CD14-positive monocyte (primary cell): ENCODE data around the gene PRKACG. TPM values are rescaled to one million over a fixed set of nuclear protein-coding genes. Genes with fewer than 3 reads are reported as not detected.

Experiments
- DNase-seq, 3 donors: peaks; one replicate each; pipeline ENCODE4 v3.0.0-alpha.2; 2011 to 2022
- H2AFZ ChIP-seq: 2 replicates; pipeline ENCODE4 v1.6.0; 2012; ENCODE audit warnings: mild to moderate bottlenecking, low read depth, low read length, inconsistent platforms; ENCODE audit not compliant: insufficient read depth, poor library complexity, severe bottlenecking
- H3K27ac ChIP-seq, 2 donors: 1 replicate in 1 of 2; 2 replicates in 1 of 2; pipeline ENCODE4 v1.5.1; 2012 to 2013; ENCODE audit warnings: low read length in 2 of 2, control low read depth in 1 of 2, inconsistent platforms in 1 of 2, low read depth in 1 of 2, mild to moderate bottlenecking in 1 of 2
- H3K27me3 ChIP-seq, 2 donors: one replicate each; pipeline versions ENCODE4 v1.6.0 to v1.6.1; 2011 to 2013; ENCODE audit warnings: low read length in 2 of 2; ENCODE audit not compliant: control insufficient read depth in 2 of 2, insufficient read depth in 2 of 2
- H3K36me3 ChIP-seq, 2 donors: replicated peaks in 1 of 2; 1 replicate in 1 of 2; 2 replicates in 1 of 2; pipeline versions ENCODE4 v1.5.1 to v1.6.1; 2012 to 2013; ENCODE audit warnings: low read length in 2 of 2, control low read depth in 1 of 2, inconsistent platforms in 1 of 2, mild to moderate bottlenecking in 1 of 2; ENCODE audit not compliant: insufficient read depth in 2 of 2, control insufficient read depth in 1 of 2
- H3K4me1 ChIP-seq, 2 donors: 1 replicate in 1 of 2; 2 replicates in 1 of 2; pipeline versions ENCODE4 v1.5.1 to v1.6.1; 2012 to 2013; ENCODE audit warnings: low read length in 2 of 2, control low read depth in 1 of 2, inconsistent platforms in 1 of 2, mild to moderate bottlenecking in 1 of 2, moderate library complexity in 1 of 2; ENCODE audit not compliant: insufficient read depth in 2 of 2, control insufficient read depth in 1 of 2
- H3K4me2 ChIP-seq: replicated peaks from 2 replicates; pipeline ENCODE3; 2012; ENCODE audit warnings: low read length, moderate library complexity, mild to moderate bottlenecking; ENCODE audit not compliant: poor library complexity, severe bottlenecking; ENCODE audit errors: extremely low read depth
- H3K4me3 ChIP-seq, 3 experiments: fragments of 200-600 bp in 1 of 3; sonication (generic) in 1 of 3; replicated peaks in 1 of 3; 1 replicate in 2 of 3; 2 replicates in 1 of 3; pipeline ENCODE4 v1.5.1; 2011 to 2013; ENCODE audit warnings: low read length in 3 of 3, mild to moderate bottlenecking in 3 of 3, control low read depth in 2 of 3, low read depth in 2 of 3, inconsistent platforms in 1 of 3, moderate library complexity in 1 of 3
- H3K79me2 ChIP-seq: 2 replicates; pipeline ENCODE4 v1.6.0; 2012; ENCODE audit warnings: mild to moderate bottlenecking, control low read depth, inconsistent platforms, low read length, moderate library complexity; ENCODE audit not compliant: insufficient read depth
- H3K9ac ChIP-seq: 2 replicates; pipeline ENCODE4 v1.6.0; 2017; ENCODE audit warnings: low read length, mild to moderate bottlenecking; ENCODE audit not compliant: insufficient read depth, poor library complexity, severe bottlenecking
- H3K9me3 ChIP-seq, 2 donors: replicated peaks in 1 of 2; 1 replicate in 1 of 2; 2 replicates in 1 of 2; pipeline versions ENCODE4 v1.5.1 to v1.6.1; 2012 to 2013; ENCODE audit warnings: low read length in 2 of 2, control low read depth in 1 of 2; ENCODE audit not compliant: control insufficient read depth in 1 of 2, insufficient read depth in 1 of 2
- H4K20me1 ChIP-seq: 2 replicates; pipeline ENCODE4 v1.6.0; 2012; ENCODE audit warnings: mild to moderate bottlenecking, low read length, control low read depth, moderate library complexity; ENCODE audit not compliant: insufficient read depth
- H3K27ac Mint-ChIP-seq, 7 donors: one replicate each; pipeline ENCODE4 v1.8.0; 2020; ENCODE audit warnings: mild to moderate bottlenecking in 7 of 7, mixed read lengths in 7 of 7, moderate library complexity in 6 of 7, inconsistent platforms in 2 of 7
- H3K27me3 Mint-ChIP-seq, 3 donors: one replicate each; pipeline ENCODE4 v1.8.0; 2021 to 2022; ENCODE audit warnings: low read depth in 3 of 3, mild to moderate bottlenecking in 3 of 3, mixed read lengths in 3 of 3, moderate library complexity in 3 of 3, inconsistent platforms in 1 of 3
- H3K36me3 Mint-ChIP-seq, 2 donors: one replicate each; pipeline ENCODE4 v1.8.0; 2020; ENCODE audit warnings: mixed read lengths in 2 of 2, inconsistent platforms in 1 of 2, mild to moderate bottlenecking in 1 of 2
- H3K4me1 Mint-ChIP-seq: one replicate; pipeline ENCODE4 v1.8.0; 2020; ENCODE audit warnings: mild to moderate bottlenecking, mixed read lengths
- H3K4me3 Mint-ChIP-seq, 2 donors: one replicate each; pipeline ENCODE4 v1.8.0; 2020; ENCODE audit warnings: mild to moderate bottlenecking in 2 of 2, mixed read lengths in 2 of 2, moderate library complexity in 1 of 2
- H3K9me3 Mint-ChIP-seq, 7 donors: one replicate each; pipeline ENCODE4 v1.8.0; 2020 to 2022; ENCODE audit warnings: mixed read lengths in 7 of 7, mild to moderate bottlenecking in 6 of 7, moderate library complexity in 6 of 7, inconsistent platforms in 2 of 7
- CTCF ChIP-seq: fragments of 200-600 bp; IDR thresholded peaks from one replicate; pipeline ENCODE4 v1.8.0; 2022; ENCODE audit warnings: antibody characterized with exemption, mild to moderate bottlenecking
- WGBS: methylation state at CpG from one replicate; pipeline ENCODE4 v1.1.5; 2013; ENCODE audit warnings: missing lambda C conversion rate; ENCODE audit not compliant: insufficient coverage; 5-methylcytosine and 5-hydroxymethylcytosine counted together
- intact Hi-C, 2 donors: fragments of 100-400 bp; cut with micrococcal nuclease; formaldehyde crosslinking; loops; one replicate each; pipeline versions ENCODE4 v1.15.0 to v1.15.1; 2023
- polyA plus RNA-seq, 3 donors: library from polyadenylated mRNA; depleted of rRNA in 1 of 3; unstranded in 2 of 3; stranded (reverse) in 1 of 3; fragments of 300-500 nt in 2 of 3; fragments of >200 nt in 1 of 3; fragmentation: Illumina TruSeq in 2 of 3; gene quantifications; 1 replicate in 2 of 3; 2 replicates in 1 of 3; pipeline ENCODE4 v1.2.3, GENCODE V29; 2012 to 2021

PRKACG gene
- polyA plus RNA-seq, 3 donors = not detected

GRCh38 chr9:69044240-69045219 is 30.6 kb upstream of the PRKACG start:
- peak overlapping the region in 2 of 7 donors; percentile 10 to 40 for H3K27ac Mint-ChIP-seq
- Histone ChIP-seq H3K27ac (no peak overlapping the region), H3K4me2 (no peak overlapping the region), H2AFZ (no peak overlapping the region), H4K20me1 (no peaks in the 10 kb centered on the region), H3K4me3 (no peak overlapping the region), H3K79me2 (peaks cover 25% of the 10 kb centered on the region), H3K36me3 (peaks cover 22 to 37% of the 10 kb centered on the region in 2 donors), H3K27me3 (no peaks in the 10 kb centered on the region), H3K4me1 (no peaks in the 10 kb centered on the region), H3K9me3 (no peaks in the 10 kb centered on the region), H3K9ac (no peak overlapping the region)
- no peak overlapping the region for H3K4me3 Mint-ChIP-seq
- H3K27me3 Mint-ChIP-seq = peaks cover 0 to 6% (median 3%) of the 10 kb centered on the region in 3 donors
- peaks cover 10% of the 10 kb centered on the region for H3K4me1 Mint-ChIP-seq
- no peak for DNase-seq
- no peak for TF ChIP-seq CTCF
- H3K9me3 Mint-ChIP-seq = peaks cover 0 to 4% (median 0%) of the 10 kb centered on the region in 7 donors
- H3K36me3 Mint-ChIP-seq = peaks cover 35 to 42% of the 10 kb centered on the region in 2 donors
- intact Hi-C loops = no loop called here
- WGBS = 80% methylated on average over 6 of the region's 9 CpGs

GRCh38 chr9:69040646-69041045 is 26.7 kb upstream of the PRKACG start:
- no peak for DNase-seq
- no peak overlapping the region for H3K27ac ChIP-seq
- H4K20me1 ChIP-seq = no peaks in the 10 kb centered on the region
- H3K36me3 ChIP-seq = peaks cover 0 to 3% of the 10 kb centered on the region in 2 donors
- peaks cover 0 to 3% (median 1%) of the 10 kb centered on the region in 3 donors for H3K27me3 Mint-ChIP-seq
- no peak overlapping the region for H3K9ac ChIP-seq
- H3K79me2 ChIP-seq = peaks cover 52% of the 10 kb centered on the region
- H3K4me1 Mint-ChIP-seq = peaks cover 16% of the 10 kb centered on the region
- WGBS = no CpG with 5 or more reads among the region's 2 CpGs
- intact Hi-C loops = no loop called here
- no peaks in the 10 kb centered on the region for H3K27me3 ChIP-seq
- H2AFZ ChIP-seq = no peak overlapping the region
- H3K4me2 ChIP-seq = no peak overlapping the region
- peaks cover 6 to 9% of the 10 kb centered on the region in 2 donors for H3K4me1 ChIP-seq
- no peak overlapping the region for H3K27ac Mint-ChIP-seq
- no peak for TF ChIP-seq CTCF
- no peak overlapping the region for H3K4me3 Mint-ChIP-seq
- H3K36me3 Mint-ChIP-seq = peaks cover 13% of the 10 kb centered on the region in 2 donors
- H3K9me3 ChIP-seq = no peaks in the 10 kb centered on the region
- no peak overlapping the region for H3K4me3 ChIP-seq
- peaks cover 0 to 4% (median 0%) of the 10 kb centered on the region in 7 donors for H3K9me3 Mint-ChIP-seq
